NT2/D1 (cell line): ENCODE data around the gene DLX3.

Experiments used
- SUZ12 ChIP-seq: IDR thresholded peaks from 2 replicates; pipeline ENCODE4 v1.6.1; 2011; ENCODE audit not compliant: insufficient read length, insufficient read depth; ENCODE audit errors: extremely low read depth
- YY1 ChIP-seq: IDR thresholded peaks from 2 replicates; pipeline ENCODE4 v1.6.1; 2011; ENCODE audit not compliant: insufficient read length, insufficient read depth
- ZNF274 ChIP-seq: IDR thresholded peaks from 2 replicates; pipeline ENCODE4 v1.6.1; 2011; ENCODE audit warnings: mild to moderate bottlenecking, low read depth, low read length

- no peak for TF ChIP-seq YY1
- no peak for TF ChIP-seq ZNF274
- no peak for TF ChIP-seq SUZ12
Observed at GRCh38 chr17:50028736-50029120, 33.7 kb upstream of the DLX3 start.
